OCI-LY7 (cell line): ENCODE measurements around the gene SERPINA6.

Experiments
- EZH2phosphoT487 ChIP-seq: fragments of 200-600 bp; sonication (generic); IDR thresholded peaks from 2 replicates; pipeline ENCODE4 v1.6.1; 2018; ENCODE audit warnings: low read depth, borderline replicate concordance, mild to moderate bottlenecking, mixed run types, antibody characterized with exemption, low read length, moderate library complexity, mixed read lengths
- TF ChIP-seq, protein P1 (sequence below): fragments of 200-600 bp; sonication (generic); conservative IDR thresholded peaks from 2 replicates; pipeline ENCODE4 v1.5.1; 2014; ENCODE audit warnings: mild to moderate bottlenecking, antibody characterized with exemption, low read length, moderate library complexity, mixed read lengths

DNA sequence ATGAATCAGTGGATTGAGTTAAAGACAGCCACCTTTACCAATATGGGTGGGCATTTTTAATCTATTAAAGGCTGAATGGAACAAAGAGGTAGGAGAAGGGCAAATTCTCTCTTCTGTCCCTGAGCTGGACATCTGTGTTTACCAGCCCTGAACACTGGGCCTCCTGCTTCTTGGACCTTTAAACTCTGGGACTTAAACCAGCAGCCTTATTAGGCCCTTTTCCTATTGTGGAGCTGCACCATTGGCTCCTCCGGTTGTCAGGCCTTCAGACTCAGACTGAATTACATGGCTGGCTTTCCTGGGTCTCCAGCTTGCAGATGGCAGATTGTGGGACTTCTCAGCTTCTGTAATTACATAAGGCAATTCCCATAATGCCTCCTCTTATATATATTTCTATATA, 6.4 kb downstream of the SERPINA6 start:
- TF ChIP-seq, protein P1, sequence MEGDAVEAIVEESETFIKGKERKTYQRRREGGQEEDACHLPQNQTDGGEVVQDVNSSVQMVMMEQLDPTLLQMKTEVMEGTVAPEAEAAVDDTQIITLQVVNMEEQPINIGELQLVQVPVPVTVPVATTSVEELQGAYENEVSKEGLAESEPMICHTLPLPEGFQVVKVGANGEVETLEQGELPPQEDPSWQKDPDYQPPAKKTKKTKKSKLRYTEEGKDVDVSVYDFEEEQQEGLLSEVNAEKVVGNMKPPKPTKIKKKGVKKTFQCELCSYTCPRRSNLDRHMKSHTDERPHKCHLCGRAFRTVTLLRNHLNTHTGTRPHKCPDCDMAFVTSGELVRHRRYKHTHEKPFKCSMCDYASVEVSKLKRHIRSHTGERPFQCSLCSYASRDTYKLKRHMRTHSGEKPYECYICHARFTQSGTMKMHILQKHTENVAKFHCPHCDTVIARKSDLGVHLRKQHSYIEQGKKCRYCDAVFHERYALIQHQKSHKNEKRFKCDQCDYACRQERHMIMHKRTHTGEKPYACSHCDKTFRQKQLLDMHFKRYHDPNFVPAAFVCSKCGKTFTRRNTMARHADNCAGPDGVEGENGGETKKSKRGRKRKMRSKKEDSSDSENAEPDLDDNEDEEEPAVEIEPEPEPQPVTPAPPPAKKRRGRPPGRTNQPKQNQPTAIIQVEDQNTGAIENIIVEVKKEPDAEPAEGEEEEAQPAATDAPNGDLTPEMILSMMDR, result no peak
- no peak for TF ChIP-seq EZH2phosphoT487
